Measurements from ENCODE around the gene E2F4.

The E2F4 gene

DNA sequence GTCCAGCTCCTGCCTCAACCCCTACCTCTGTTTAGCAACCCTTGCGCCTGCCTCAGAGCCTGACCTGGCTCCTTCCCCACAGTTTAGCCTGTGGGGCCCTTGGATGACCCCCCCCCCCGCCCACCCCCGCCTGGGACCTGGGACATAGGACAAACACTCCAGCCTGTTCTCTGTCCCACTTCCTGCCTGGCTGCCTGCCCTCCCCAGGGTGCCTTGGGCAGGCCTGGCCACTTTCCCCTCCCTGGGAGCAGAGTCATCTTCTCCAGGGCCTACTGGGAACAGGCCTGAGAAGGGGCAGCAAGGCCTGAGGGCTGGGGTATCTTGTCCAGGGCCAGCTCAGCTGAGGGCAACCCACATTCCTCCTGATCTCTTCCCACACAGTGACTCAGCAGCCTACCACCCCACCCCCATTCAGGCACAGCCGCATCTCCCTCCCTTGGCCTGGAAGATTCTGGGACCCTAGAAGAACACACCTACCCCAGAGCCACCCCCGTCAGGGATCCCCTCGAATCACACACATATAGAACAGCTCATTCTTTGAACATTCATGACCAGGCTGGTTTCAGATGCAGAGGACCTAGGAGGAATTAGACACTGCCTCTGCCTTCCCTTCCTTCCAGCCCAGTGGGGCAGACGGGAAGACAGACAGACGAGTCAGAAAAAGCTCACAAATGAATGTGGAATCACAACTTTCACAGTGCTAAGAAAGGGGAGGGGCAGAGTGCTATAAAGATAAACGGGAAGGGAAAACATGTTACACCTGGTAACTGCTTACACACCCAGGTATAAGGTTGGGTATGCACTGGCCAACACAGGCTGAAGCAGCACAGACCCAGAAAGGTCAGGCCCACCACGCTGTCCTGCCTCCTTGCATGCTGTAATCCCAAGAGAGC lies 49.3 kb downstream of the E2F4 start:
- TF ChIP-seq, protein P1, sequence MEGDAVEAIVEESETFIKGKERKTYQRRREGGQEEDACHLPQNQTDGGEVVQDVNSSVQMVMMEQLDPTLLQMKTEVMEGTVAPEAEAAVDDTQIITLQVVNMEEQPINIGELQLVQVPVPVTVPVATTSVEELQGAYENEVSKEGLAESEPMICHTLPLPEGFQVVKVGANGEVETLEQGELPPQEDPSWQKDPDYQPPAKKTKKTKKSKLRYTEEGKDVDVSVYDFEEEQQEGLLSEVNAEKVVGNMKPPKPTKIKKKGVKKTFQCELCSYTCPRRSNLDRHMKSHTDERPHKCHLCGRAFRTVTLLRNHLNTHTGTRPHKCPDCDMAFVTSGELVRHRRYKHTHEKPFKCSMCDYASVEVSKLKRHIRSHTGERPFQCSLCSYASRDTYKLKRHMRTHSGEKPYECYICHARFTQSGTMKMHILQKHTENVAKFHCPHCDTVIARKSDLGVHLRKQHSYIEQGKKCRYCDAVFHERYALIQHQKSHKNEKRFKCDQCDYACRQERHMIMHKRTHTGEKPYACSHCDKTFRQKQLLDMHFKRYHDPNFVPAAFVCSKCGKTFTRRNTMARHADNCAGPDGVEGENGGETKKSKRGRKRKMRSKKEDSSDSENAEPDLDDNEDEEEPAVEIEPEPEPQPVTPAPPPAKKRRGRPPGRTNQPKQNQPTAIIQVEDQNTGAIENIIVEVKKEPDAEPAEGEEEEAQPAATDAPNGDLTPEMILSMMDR (conservative IDR thresholded peaks at IDR 0.05; ENCODE audit: control insufficient read depth, insufficient read depth, low read depth, low read length): no peak
- DNase-seq (ENCODE audit: low read depth): peak; percentile 93
- H3K4me3 ChIP-seq (ENCODE audit: control insufficient read depth, low read depth, low read length): no peak overlapping the region

DNA sequence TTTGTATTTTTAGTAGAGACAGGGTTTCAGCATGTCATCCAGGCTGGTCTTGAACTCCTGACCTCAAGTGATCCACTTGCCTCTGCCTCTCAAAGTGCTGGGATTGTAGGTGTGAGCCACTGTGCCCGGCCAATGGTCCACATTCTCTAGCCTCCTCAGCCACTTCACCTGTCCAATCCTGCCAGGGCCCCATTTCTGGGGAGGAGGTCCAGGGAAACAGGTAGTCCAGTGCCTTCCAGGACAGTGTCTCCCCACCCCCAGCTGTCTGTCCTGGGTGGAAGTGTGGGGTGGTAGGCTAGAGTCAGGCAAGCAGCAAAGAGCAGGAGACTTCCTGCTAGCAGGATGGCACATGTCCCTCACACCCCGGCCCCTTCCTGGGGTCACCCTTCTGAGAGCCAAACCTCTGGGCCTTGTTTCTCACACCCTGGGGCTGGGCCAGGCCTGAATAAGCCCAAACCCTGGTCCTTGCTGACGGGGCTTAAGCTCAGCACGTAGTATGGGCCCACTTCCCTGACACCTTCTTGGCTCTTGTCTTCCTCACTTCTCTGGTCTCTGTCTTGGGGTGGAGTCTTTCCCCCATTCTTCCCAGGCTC lies 50.3 kb downstream of the E2F4 start:
- TF ChIP-seq, protein P1 (conservative IDR thresholded peaks at IDR 0.05; ENCODE audit: control insufficient read depth, insufficient read depth, low read depth, low read length): no peak
- no peak overlapping the region for H3K4me3 ChIP-seq (ENCODE audit: control insufficient read depth, low read depth, low read length)
- DNase-seq (ENCODE audit: low read depth): no peak

DNA sequence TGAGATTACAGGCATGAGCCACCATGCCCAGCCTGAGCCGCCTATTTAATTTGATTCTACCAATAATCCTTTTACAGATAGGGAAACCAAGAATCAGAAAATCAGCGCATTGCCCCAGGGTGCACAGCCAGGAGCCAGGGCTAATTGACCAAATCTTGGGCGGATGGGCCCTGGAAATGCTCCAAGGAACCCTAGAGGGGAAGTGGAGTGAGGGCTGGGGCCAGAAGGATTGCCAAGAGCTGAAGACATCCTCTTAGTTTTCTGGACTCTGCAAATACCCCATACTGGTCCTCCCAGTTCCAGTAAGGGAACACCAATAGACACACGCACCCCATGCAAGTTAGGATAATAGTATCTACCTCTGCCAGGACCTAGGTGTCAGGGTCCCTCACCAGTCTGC lies 51.5 kb downstream of the E2F4 start:
- H3K4me3 ChIP-seq (ENCODE audit: control insufficient read depth, low read depth, low read length): no peak overlapping the region
- TF ChIP-seq, protein P1 (conservative IDR thresholded peaks at IDR 0.05; ENCODE audit: control insufficient read depth, insufficient read depth, low read depth, low read length): no peak
- no peak for DNase-seq (ENCODE audit: low read depth)

DNA sequence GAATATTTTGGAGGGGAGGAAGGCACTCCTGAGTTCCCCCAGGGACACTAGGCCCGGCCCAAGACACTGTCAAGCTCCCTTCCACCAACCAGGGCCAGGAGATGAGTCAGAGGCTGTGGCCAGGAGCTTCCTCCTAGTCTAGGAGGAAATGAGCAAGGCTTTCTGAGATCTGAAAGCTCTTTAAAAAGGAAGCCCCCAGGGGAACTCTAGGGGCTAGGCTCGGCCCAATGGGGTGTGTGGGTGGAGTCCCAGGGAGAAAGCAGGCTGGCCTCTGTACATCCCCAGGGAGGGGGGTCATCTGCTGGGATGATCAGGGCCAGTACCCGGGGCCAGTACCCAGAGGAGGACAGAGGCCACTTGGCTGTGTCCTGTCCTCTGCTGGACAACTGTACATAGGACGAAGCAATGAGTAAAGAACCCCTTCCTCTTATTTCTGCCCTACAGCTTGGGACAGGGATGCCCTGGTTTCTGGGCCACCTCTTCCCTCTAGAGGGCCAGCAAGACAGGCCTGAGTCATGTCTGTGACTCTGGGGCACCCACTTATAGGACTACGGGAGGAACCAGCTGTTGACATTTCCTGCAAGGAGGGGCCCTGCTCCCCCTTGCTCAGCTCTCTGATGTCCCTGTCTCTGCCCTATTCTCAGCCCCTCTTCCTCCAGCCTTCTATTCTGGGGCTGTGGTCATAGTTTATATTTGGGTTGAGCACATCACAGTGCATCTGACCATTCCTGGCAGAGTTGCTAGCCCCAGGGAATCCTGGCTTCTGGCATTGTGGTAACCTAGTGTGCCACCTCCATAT lies 52.6 kb downstream of the E2F4 start:
- TF ChIP-seq, protein P1 (conservative IDR thresholded peaks at IDR 0.05; ENCODE audit: control insufficient read depth, insufficient read depth, low read depth, low read length): no peak
- H3K4me3 ChIP-seq (ENCODE audit: control insufficient read depth, low read depth, low read length): peak overlapping the region; percentile 89
- peak; percentile 94 for DNase-seq (ENCODE audit: low read depth)

DNA sequence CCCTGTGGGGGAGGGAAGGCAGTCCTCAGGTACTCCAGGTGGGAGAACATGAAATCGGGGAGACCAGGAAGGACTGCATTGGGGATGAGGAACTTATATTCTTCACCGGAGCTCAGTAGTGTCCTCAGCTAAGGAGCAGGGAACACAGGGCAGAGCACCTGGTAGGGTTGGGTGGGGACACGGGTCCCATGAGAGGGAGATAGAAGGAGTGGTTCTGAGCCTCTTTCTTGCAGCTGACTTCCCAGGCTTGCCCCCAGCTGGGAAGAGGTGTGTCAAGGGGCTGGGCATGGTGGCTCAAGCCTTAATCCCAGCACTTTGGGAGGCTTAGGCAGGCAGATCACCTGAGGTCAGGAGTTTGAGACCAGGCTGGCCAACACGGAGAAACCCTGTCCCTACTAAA lies 53.2 kb downstream of the E2F4 start:
- TF ChIP-seq, protein P1 (conservative IDR thresholded peaks at IDR 0.05; ENCODE audit: control insufficient read depth, insufficient read depth, low read depth, low read length): no peak
- no peak for DNase-seq (ENCODE audit: low read depth)
- peak overlapping the region; percentile 89 for H3K4me3 ChIP-seq (ENCODE audit: control insufficient read depth, low read depth, low read length)

DNA sequence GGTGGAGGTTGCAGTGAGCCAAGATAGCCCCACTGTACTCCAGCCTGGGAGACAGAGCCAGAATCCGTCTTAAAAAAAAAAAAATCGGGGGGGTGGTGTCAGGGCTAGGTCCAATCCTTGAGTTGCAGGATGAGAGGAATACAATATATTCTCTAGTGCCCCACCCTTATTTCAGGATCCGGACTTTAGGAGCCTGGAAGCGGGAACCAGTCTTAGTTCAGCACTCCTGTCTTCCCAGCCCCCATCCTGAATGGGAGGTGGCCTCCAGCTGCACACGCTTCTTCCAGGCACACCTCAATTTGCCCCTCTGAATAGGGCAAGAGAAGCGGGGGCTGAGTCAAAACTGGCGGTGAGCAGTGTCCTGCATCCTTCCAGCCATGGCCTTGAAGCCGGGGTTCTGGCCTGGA lies 53.7 kb downstream of the E2F4 start:
- no peak for DNase-seq (ENCODE audit: low read depth)
- TF ChIP-seq, protein P1 (conservative IDR thresholded peaks at IDR 0.05; ENCODE audit: control insufficient read depth, insufficient read depth, low read depth, low read length): no peak
- H3K4me3 ChIP-seq (ENCODE audit: control insufficient read depth, low read depth, low read length): peak overlapping the region; percentile 89

All from fibroblast of mammary gland (primary cell).